GM18858 (cell line): ENCODE data around the gene CDC34.

Experiments used
- ATAC-seq: cut with Tn5 transposase; IDR thresholded peaks from one replicate; pipeline ENCODE4 v1.9.1; 2021; ENCODE audit not compliant: unreplicated experiment

The CDC34 gene

GRCh38 chr19:540867-541637, 9.5 kb downstream of the CDC34 start:
- no peak for ATAC-seq

DNA sequence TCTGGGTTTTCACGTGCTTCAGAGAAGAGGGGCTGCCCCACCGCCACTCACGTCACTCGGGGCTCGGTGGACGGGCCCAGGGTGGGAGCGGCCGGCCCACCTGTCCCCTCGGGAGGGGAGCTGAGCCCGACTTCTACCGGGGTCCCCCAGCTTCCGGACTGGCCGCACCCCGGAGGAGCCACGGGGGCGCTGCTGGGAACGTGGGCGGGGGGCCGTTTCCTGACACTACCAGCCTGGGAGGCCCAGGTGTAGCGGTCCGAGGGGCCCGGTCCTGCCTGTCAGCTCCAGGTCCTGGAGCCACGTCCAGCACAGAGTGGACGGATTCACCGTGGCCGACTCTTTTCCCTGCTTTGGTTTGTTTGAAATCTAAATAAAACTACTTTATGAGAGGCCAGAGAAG, 10.1 kb downstream of the CDC34 start:
- ATAC-seq, result no peak

DNA sequence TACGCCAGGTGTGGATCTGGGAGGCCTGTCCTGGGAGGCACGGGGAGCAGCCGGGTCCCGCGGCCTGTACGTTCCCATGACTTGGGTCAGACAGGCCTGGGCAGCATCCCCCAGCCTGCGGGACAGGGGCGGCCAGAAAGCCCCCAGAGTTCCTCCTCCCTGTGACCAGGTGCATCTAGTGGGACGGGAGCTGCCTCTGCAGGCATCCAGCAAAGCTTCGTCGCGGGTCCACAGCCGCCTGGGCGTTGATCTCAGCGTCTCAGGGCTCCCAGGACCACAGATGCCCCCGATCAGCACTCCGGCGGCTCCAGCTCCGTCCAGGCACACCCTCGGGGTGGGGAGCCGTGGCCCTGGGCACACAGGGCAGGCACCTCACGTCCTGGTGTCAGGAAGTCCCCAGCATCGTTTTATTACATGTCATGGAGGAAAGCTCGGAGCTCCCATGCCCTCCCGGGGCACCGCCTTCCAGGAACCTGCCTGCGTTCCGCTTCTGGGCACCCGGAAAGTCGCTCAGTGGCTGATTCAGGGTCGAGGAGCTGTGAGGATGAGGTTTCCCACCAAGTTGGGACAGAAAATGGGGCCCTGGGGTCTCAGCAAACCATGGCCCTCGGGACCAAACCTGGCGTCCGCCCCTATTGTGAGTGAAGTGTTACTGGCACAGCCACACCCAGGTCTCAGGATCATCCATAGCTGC, 10.8 kb downstream of the CDC34 start:
- ATAC-seq, result no peak

GRCh38 chr19:543910-544608, 12.5 kb downstream of the CDC34 start, which contains the start of gene GZMM:
TSS of gene GZMM (plus strand) at chr19:544053. CDS start at chr19:544072, 19 bp downstream.
- no peak for ATAC-seq

DNA sequence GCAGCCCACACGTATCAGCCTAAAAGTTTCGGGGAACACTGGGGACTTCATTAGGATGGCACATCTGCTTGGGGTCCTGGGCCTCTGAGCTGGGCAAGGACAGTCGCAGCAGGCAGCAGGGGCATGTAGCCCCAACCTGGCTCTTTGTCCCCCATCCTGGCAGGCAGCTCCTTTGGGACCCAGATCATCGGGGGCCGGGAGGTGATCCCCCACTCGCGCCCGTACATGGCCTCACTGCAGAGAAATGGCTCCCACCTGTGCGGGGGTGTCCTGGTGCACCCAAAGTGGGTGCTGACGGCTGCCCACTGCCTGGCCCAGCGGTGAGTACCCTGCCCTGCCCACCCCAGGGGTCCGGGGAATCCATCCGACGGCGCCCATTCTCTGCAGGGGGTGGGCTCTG, 15.6 kb downstream of the CDC34 start:
- ATAC-seq, result no peak

- ATAC-seq, result no peak
Observed at GRCh38 chr19:547836-548720, 16.5 kb downstream of the CDC34 start.

DNA sequence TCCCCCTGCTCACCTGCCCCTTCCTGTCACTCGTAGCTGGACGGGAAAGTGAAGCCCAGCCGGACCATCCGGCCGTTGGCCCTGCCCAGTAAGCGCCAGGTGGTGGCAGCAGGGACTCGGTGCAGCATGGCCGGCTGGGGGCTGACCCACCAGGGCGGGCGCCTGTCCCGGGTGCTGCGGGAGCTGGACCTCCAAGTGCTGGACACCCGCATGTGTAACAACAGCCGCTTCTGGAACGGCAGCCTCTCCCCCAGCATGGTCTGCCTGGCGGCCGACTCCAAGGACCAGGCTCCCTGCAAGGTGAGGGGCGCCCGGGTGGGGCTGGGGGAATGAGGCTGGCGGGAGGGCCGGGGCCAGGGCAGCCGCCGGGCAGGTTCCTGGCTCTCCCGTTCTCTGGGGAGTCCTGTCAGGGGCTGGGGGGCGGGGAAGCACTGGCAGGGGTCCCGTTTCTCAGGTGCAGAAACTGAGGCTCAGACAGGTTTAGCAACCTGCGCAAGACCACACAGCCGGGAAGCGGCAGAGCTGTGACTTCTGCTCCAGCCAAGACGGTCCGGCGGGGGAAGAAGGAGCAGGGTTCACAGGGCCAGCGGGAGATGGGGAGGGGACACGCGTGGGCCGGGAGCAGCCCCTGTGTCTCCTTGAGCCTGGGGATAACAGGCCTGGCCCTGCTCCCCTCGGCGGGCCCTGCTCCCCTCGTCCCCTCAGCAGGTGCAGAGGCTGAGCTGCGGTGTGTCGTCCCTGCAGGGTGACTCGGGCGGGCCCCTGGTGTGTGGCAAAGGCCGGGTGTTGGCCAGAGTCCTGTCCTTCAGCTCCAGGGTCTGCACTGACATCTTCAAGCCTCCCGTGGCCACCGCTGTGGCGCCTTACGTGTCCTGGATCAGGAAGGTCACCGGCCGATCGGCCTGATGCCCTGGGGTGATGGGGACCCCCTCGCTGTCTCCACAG, 17.6 kb downstream of the CDC34 start:
- ATAC-seq, result no peak

GRCh38 chr19:554817-555216, 23.3 kb downstream of the CDC34 start:
- ATAC-seq, result no peak

DNA sequence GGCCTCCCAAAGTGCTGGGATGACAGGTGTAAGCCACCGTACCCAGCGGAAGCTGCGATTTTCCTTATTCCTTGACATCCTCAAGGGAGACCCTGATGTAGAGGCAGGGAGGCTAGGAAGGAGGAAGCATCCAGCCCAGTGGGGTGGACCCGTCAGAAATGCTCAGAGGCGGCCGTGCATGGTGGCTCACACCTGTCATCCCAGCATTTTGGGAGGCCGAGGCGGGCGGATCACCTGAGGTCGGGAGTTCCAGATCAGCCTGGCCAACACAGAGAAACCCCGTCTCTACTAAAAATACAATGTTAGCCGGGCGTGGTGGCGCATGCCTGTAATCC, 23.9 kb downstream of the CDC34 start:
- ATAC-seq, result no peak

- ATAC-seq, result no peak
Observed at GRCh38 chr19:556611-557382, 25.2 kb downstream of the CDC34 start.

DNA sequence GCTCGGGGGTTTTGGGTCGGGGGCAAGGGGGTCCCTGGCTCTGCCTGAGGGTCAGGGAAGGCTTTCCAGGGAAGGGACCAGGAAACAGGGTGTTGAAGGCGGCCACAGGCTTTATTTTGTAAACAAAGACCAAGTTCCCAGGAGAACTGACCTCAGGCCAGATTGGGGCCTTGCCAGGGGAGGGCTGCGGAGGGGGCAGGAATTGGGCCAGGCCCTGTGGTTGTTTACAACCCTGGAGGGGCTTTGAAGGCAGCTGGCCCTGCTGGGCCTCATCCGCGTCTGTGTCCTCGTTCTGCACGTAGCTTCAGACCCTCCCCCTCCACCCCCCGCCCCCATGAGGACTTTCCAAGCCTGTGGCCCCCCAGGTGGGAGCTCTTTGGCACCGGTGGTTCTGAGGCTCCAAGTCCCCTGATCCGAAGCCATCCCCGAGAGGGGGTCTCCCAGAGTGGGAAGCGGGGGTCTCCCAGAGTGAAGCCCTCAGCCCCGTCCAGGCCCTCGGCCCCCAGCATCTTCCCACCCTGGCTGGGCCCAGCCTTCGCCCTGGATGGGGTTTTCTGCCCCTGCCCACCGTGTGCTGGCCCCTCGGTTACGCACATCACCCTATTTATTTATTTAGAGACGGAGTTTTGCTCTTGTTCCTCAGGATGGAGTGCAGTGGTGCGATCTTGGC, 27.3 kb downstream of the CDC34 start:
- no peak for ATAC-seq

DNA sequence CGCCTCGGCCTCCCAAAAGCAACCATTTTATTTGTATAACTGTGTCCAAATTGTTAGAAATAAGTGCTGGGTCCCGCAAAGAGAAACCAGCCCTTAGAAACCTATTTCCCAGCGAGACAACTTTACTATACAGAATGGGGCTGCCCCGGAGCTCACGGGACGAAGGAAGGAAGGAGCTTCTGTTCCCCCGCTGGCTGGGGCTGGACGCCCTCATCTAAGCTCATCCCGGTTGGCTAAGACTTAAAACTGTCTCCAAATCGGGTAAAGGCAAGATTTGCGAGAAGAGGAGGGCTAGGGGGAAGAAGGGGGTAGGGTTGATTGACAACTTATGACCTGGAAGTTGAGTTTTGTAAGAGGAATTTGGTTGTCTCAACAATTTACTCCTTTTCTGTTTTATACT, 28.6 kb downstream of the CDC34 start:
- ATAC-seq, result no peak

GRCh38 chr19:566403-566802, 34.8 kb downstream of the CDC34 start:
- ATAC-seq, result no peak

DNA sequence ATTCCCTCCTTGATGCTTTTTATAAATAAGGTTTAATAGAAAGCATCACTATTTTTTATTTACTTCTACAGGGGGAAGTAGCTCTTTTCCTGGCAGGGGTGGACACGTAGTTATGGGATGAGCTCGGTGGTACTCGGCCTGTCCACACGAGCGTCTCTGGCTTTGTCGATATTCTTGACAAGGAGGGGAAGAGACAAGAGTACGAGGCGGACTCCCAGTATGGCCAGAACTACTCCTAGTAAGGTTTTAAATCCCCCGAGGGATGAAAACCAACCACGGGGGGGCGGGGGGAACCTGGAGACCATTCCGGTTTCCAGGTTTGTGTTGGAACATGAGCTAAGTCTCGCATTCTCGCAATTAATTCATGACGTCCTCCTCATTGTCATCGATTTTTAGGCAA, 35.3 kb downstream of the CDC34 start:
- ATAC-seq, result no peak

- ATAC-seq, result no peak
Observed at GRCh38 chr19:567296-567900, 35.8 kb downstream of the CDC34 start.

DNA sequence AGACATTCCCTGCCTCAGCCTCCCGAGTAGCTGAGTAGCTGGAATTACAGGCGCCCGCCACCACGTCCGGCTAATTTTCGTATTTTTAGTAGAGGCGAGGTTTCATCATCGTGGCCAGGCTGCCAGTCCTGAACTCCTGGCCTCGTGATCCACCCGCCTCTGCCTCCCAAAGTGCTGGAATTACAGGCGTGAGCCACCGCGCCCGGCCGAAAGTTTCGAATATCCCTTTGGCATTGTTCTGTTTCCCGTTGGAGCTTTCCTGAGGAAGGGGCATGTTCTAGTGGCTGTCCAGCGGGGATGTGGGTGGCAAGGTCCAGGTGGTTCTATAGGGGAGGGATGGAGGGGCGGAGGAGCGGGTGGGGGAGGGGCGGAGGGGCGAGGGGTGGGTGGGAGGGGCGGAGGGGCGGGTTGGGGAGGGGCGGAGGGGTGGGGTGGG, 38.7 kb downstream of the CDC34 start:
- no peak for ATAC-seq

DNA sequence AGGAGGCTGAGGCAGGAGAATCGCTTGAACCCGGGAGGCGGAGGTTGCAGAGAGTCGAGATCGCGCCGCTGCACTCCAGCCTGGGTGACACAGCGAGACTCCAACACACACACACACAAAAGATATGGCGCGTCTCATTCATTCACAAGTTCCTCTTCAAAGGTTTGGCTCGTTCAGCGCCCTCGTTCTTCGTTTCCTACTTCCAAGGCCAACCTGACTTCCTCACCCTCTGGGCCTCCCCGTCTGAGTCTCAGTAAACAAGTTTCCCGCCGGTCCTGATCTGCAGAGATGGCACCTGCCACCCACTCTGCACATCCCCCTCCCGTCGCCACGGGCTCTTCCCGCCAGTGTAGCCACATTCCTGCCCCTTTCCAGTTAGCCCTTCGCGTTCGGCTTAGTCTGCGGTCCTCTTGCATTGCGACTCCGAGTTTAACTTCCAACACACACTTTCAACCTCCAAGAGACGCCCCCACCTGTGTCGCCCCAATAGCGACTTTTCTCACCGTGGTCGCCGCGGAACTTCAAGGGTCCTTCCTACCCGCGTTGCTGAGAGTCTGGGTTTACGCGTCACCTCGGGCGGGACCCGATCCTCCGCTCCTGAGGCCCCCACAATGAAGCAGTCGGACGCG, 39.5 kb downstream of the CDC34 start:
- ATAC-seq, result no peak

DNA sequence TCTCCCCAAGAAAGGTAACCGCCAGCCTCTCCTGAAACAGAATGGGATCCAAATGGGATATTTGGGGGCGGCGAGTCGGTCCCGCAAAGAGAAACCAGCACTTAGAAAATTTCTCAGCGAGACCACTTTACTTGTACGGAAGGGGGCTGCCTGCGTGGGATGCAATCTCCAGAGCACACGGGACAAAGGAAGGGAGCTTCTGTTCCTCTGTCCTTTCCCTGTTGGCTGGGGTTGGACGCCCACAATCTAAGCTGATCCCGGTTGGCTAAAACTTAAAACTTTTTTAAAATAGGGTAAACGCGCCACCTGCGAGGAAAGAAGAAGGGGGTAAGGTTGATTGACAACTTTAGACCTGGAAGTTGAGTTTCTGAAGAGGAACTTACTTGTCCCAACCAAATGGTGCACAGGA, 40.0 kb downstream of the CDC34 start:
- ATAC-seq, result no peak
